SU-DHL-6 (cell line): Measurements from ENCODE around the gene HBE1.
"Not testable (repeated sequence)": the region's sequence is repeated elsewhere in the genome, so short reads cannot be mapped to it uniquely, and the experiment has no call there.

Experiments used
- H2AFZ ChIP-seq: fragments of 200-600 bp; sonication (generic); 2 replicates; pipeline ENCODE4 v1.6.1; 2014; ENCODE audit warnings: low read depth, mild to moderate bottlenecking, moderate library complexity, mixed read lengths, antibody characterized with exemption, low read length; ENCODE audit not compliant: severe bottlenecking
- H3F3A ChIP-seq: fragments of 200-600 bp; shearing (Covaris generic); 2 replicates; pipeline ENCODE4 v1.6.0; 2016; ENCODE audit warnings: antibody characterized with exemption, mild to moderate bottlenecking; ENCODE audit not compliant: insufficient read depth
- H3K27ac ChIP-seq: fragments of 200-600 bp; sonication (generic); 2 replicates; pipeline ENCODE4 v1.5.1; 2016; ENCODE audit warnings: low read depth, mild to moderate bottlenecking, low read length, moderate library complexity, mixed read lengths
- H3K27me3 ChIP-seq: fragments of 200-600 bp; sonication (generic), shearing (Covaris generic); 2 replicates; pipeline ENCODE4 v1.6.0; 2014; ENCODE audit warnings: mild to moderate bottlenecking, low read length
- H3K36me3 ChIP-seq: fragments of 200-600 bp; sonication (generic); 2 replicates; pipeline ENCODE4 v1.6.1; 2014; ENCODE audit warnings: mild to moderate bottlenecking, low read length, mixed read lengths
- H3K4me2 ChIP-seq: fragments of 300-600, 200-600 bp; shearing (Covaris generic), sonication (generic); 2 replicates; pipeline ENCODE4 v1.6.0; 2014; ENCODE audit warnings: low read length, low read depth, mild to moderate bottlenecking; ENCODE audit not compliant: poor library complexity, severe bottlenecking
- H3K4me3 ChIP-seq: fragments of 200-600 bp; sonication (generic); 2 replicates; pipeline ENCODE4 v1.5.1; 2014; ENCODE audit warnings: antibody characterized with exemption, low read length, mild to moderate bottlenecking, mixed read lengths; ENCODE audit not compliant: insufficient read depth, poor library complexity, severe bottlenecking
- H3K79me2 ChIP-seq: fragments of 200-600 bp; sonication (generic); 2 replicates; pipeline ENCODE4 v1.6.1; 2014; ENCODE audit warnings: mild to moderate bottlenecking, low read length, moderate library complexity; ENCODE audit not compliant: insufficient read depth
- H3K9ac ChIP-seq: fragments of 200-600 bp; sonication (generic); 2 replicates; pipeline ENCODE4 v1.7.0; 2014; ENCODE audit warnings: mild to moderate bottlenecking, low read length
- H3K9me2 ChIP-seq: fragments of 200-600 bp; sonication (generic); replicated peaks from 2 replicates; pipeline ENCODE4 v1.6.1; 2014; ENCODE audit warnings: low read length; ENCODE audit not compliant: insufficient read depth
- H3K9me3 ChIP-seq: fragments of 200-600 bp; sonication (generic); 2 replicates; pipeline ENCODE4 v1.6.1; 2014; ENCODE audit warnings: low read length, mixed read lengths; ENCODE audit not compliant: insufficient read depth
- H4K20me1 ChIP-seq: fragments of 200-600 bp; sonication (generic); 2 replicates; pipeline ENCODE4 v1.6.1; 2014; ENCODE audit warnings: low read depth, mild to moderate bottlenecking, antibody characterized with exemption, low read length, moderate library complexity, mixed read lengths
- CTCF ChIP-seq: fragments of 200-600 bp; sonication (generic); IDR thresholded peaks from one replicate; pipeline ENCODE4 v1.5.1; 2017; ENCODE audit warnings: antibody characterized with exemption, mild to moderate bottlenecking, low read length, moderate library complexity; ENCODE audit not compliant: insufficient read depth, poor library complexity, severe bottlenecking
- EZH2phosphoT487 ChIP-seq: fragments of 200-600 bp; sonication (generic), shearing (Covaris generic); conservative IDR thresholded peaks from 2 replicates; pipeline ENCODE4 v1.6.1; 2018; ENCODE audit warnings: mild to moderate bottlenecking, antibody characterized with exemption, low read length, moderate library complexity, mixed read lengths

HBE1 gene

GRCh38 chr11:5301846-5302245 is 32.1 kb upstream of the HBE1 start, which contains the start of gene OR51B4:
OR51B4 (minus strand) TSS chr11:5301946; CDS start chr11:5301946, 0 bp downstream.
- no peak within 1 kb of the TSS for H3K4me3 ChIP-seq
- H3K9ac ChIP-seq: no peak within 1 kb of the TSS
- no peaks in the 10 kb centered on the region for H3K27me3 ChIP-seq
- H4K20me1 ChIP-seq: no peaks in the 10 kb centered on the region
- H3K9me3 ChIP-seq: no peaks in the 10 kb centered on the region
- no peaks in the 10 kb centered on the region for H3K36me3 ChIP-seq
- no peak within 1 kb of the TSS for H3K27ac ChIP-seq
- no peaks in the 10 kb centered on the region for H3F3A ChIP-seq
- no peak within 1 kb of the TSS for H3K4me2 ChIP-seq
- H2AFZ ChIP-seq: no peak within 1 kb of the TSS
- TF ChIP-seq EZH2phosphoT487: no peak
- no peak for TF ChIP-seq CTCF
- no peaks in the 10 kb centered on the region for H3K9me2 ChIP-seq
- H3K79me2 ChIP-seq: no peaks in the 10 kb centered on the region

- no peak overlapping the region for H3K4me2 ChIP-seq
- no peaks in the 10 kb centered on the region for H3K9me3 ChIP-seq
- H3K9ac ChIP-seq: no peak overlapping the region
- no peaks in the 10 kb centered on the region for H3K79me2 ChIP-seq
- no peaks in the 10 kb centered on the region for H3K9me2 ChIP-seq
- no peaks in the 10 kb centered on the region for H3K27me3 ChIP-seq
- no peak for TF ChIP-seq EZH2phosphoT487
- no peak overlapping the region for H3K4me3 ChIP-seq
- H4K20me1 ChIP-seq: no peaks in the 10 kb centered on the region
- H2AFZ ChIP-seq: no peak overlapping the region
- no peak overlapping the region for H3K27ac ChIP-seq
- no peaks in the 10 kb centered on the region for H3F3A ChIP-seq
- no peaks in the 10 kb centered on the region for H3K36me3 ChIP-seq
Measured at GRCh38 chr11:5300251-5300650, 30.5 kb upstream of the HBE1 start.

- no peaks in the 10 kb centered on the region for H3K79me2 ChIP-seq
- no peak overlapping the region for H3K9ac ChIP-seq
- H3K9me2 ChIP-seq: no peaks in the 10 kb centered on the region
- no peak for TF ChIP-seq EZH2phosphoT487
- TF ChIP-seq CTCF: no peak
- H3K27me3 ChIP-seq: no peaks in the 10 kb centered on the region
- no peak overlapping the region for H3K4me2 ChIP-seq
- no peaks in the 10 kb centered on the region for H4K20me1 ChIP-seq
- H3K9me3 ChIP-seq: no peaks in the 10 kb centered on the region
- H3K27ac ChIP-seq: no peak overlapping the region
- H2AFZ ChIP-seq: no peak overlapping the region
- H3K4me3 ChIP-seq: no peak overlapping the region
- H3F3A ChIP-seq: no peaks in the 10 kb centered on the region
- no peaks in the 10 kb centered on the region for H3K36me3 ChIP-seq
Measured at GRCh38 chr11:5298451-5298850, 28.7 kb upstream of the HBE1 start.

- no peaks in the 10 kb centered on the region for H3F3A ChIP-seq
- H3K4me3 ChIP-seq: no peak overlapping the region
- no peak overlapping the region for H3K4me2 ChIP-seq
- H2AFZ ChIP-seq: no peak overlapping the region
- H3K27me3 ChIP-seq: no peaks in the 10 kb centered on the region
- no peak overlapping the region for H3K9ac ChIP-seq
- H4K20me1 ChIP-seq: no peaks in the 10 kb centered on the region
- no peaks in the 10 kb centered on the region for H3K9me3 ChIP-seq
- no peak for TF ChIP-seq EZH2phosphoT487
- TF ChIP-seq CTCF: no peak
- no peaks in the 10 kb centered on the region for H3K79me2 ChIP-seq
- H3K9me2 ChIP-seq: no peaks in the 10 kb centered on the region
- H3K36me3 ChIP-seq: no peaks in the 10 kb centered on the region
- H3K27ac ChIP-seq: no peak overlapping the region
Measured at GRCh38 chr11:5297721-5298323, 28.1 kb upstream of the HBE1 start.

- H3K9ac ChIP-seq, H3K27ac ChIP-seq, H3F3A ChIP-seq, H3K4me2 ChIP-seq, H3K36me3 ChIP-seq, H4K20me1 ChIP-seq, H3K27me3 ChIP-seq, H3K4me3 ChIP-seq, H3K9me2 ChIP-seq, H3K9me3 ChIP-seq, H2AFZ ChIP-seq, H3K79me2 ChIP-seq: not testable (repeated sequence)
Measured at GRCh38 chr11:5294342-5294995, 24.7 kb upstream of the HBE1 start.
